ENCODE data around the gene A3GALT2.
"Not testable (repeated sequence)": the region's sequence is repeated elsewhere in the genome, so short reads cannot be mapped to it uniquely, and the experiment has no call there.

A3GALT2 gene

DNA sequence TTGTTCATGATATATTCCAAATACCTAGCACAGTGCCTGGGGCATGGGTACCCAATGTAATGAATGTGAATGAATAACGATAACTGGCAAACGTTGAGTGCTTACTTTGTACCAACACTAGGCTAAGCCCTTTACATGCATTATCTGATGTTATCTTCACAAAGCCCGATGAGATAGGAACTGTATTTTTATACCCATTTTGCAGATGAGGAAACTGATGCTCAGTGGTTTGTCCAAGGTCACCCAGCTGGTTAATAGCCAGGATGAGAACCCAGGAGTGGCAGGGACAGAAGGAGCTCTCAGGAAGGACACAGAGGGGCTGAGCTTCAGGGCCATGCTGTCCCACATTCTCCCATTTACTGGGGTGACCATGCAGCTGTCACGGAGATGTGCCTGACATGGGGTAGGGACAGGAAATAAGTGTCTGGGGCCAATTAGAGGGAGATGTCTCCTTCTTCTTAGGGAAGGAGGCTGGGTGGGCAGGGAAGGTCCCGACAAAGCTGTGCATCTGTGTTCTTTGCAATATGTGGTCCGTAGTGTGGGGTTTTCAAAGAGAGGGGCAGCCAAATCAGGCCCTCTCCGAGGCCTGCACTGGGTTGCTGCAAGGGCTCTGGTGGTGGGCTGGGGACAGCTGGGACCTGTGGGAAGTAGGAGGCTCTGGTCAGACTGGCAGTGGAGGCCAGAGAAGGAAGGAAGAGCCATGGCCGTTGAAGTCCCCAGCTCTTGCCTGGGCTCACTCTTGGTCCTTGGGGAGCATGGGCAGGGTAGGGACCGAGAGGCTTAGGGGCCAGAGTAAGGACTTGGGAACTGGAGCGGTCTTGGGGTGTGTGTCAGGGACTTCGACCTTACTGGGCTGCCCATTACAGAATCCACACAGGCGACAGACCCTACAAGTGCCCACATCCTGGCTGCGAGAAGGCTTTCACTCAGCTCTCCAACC is 26.6 kb downstream of the A3GALT2 start:
- DNase-seq (ENCODE audit: low read depth in 3 of 3) = no peak

DNA sequence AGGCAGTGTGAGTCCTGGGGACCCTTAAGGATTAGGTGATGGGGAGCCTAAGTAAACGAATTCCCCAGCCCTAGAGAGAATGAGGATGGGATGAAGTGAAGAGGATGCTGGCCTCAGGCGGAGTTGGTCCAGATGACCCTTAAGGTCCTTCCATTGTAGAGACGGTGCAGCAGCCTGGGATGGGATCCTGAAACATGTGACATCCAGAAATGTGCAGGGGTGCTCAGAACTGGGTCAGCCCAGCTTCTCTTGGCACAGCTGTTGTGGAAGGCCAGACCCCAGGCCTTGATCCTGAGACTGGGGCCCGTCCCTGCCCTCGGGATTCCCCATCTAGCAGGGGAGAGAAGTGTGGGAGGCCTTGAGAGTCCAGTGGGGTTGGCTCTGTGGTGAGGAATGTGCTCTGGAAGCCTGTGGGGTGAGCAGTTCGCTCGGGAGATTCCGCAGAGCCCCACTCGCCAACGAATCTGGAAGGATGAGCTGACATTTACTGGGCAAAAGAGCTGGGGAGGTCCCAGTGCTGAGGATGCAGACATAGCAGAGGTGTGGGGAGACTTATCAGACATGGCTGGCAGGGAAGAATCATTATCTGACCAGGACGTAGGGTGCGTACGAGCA is 28.1 kb downstream of the A3GALT2 start:
- no peak for DNase-seq (ENCODE audit: low read depth in 3 of 3)

DNA sequence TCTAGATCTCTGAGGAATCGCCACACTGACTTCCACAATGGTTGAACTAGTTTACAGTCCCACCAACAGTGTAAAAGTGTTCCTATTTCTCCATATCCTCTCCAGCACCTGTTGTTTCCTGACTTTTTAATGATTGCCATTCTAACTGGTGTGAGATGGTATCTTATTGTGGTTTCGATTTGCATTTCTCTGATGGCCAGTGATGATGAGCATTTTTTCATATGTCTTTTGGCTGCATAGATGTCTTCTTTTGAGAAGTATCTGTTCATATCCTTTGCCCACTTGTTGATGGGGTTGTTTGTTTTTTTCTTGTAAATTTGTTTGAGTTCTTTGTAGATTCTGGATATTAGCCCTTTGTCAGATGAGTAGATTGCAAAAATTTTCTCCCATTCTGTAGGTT is 30.3 kb downstream of the A3GALT2 start:
- DNase-seq (ENCODE audit: low read depth in 3 of 3) = not testable (repeated sequence)

DNA sequence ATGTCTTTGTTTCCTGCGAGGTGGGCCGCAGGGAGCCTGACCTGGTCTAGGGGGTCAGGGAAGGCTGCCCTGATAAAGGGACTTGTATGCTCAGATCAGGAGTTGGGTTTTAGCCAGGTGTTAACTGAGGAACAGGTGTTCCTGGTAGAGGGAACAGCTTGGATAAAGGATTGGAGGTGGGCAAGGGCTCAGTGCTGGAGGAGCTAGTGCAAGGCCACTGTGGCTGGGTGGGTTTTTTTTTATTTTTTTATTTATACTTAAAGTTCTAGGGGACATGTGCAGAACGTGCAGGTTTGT is 31.1 kb downstream of the A3GALT2 start:
- no peak for DNase-seq (ENCODE audit: low read depth in 3 of 3)

- DNase-seq (ENCODE audit: low read depth in 3 of 3) = no peak
Observed at GRCh38 chr1:33288976-33289857, 31.7 kb downstream of the A3GALT2 start.

- no peak for DNase-seq (ENCODE audit: low read depth in 3 of 3)
Observed at GRCh38 chr1:33287317-33287716, 33.6 kb downstream of the A3GALT2 start.

GRCh38 chr1:33286451-33287185 is 34.3 kb downstream of the A3GALT2 start:
- no peak for DNase-seq (ENCODE audit: low read depth in 3 of 3)

GRCh38 chr1:33284049-33284448 is 36.8 kb downstream of the A3GALT2 start:
- no peak for DNase-seq (ENCODE audit: low read depth in 3 of 3)

DNA sequence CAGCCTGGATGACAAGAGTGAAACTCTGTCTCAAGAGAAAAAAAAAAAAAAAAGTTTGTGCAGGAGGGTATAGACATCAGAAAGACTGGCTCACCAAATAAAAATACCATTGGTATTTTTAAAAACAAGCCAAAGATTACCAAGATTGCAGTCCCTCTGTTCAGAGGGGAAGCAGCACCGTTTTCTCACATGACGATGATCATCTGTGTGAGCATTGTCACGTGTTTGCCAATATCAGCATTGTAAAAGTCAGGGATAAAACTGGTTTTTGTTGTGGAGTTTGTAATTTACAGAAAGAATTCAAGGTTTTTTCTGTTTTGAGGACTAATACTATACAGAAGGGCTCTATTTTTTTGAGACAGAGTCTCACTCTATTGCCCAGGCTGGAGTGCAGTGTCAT is 38.1 kb downstream of the A3GALT2 start:
- no peak for DNase-seq (ENCODE audit: low read depth in 3 of 3)

DNA sequence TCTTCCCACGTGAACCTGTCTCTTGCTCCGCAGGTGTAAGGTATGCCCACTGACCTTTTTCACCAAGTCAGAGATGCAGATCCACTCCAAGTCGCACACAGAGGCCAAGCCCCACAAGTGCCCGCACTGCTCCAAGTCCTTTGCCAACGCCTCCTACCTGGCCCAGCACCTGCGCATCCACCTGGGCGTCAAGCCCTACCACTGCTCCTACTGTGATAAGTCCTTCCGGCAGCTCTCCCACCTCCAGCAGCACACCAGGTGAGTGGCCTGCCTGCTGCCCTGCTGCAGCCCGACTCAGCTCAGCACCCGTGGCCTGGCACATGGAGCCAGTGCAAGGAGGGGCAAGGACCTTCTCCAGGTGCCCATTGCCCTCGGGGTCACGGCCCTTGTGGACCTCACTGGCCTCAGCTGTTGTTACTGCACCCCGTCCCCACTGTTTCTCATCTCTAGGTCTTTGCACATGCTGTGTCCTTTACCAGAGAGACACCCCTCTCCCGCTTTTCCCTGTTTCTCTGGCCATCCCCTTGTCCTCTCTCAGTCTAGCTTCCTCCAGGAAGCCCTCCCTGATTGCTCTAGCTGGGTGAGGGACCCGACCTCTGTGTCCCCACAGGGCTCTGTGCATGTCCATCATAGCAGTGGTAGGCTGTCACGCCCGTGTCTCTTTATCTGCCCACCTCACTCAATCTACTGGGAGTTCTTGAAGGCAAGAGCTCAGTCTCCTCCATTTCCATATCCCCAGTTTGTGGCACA is 39.2 kb downstream of the A3GALT2 start:
- no peak for DNase-seq (ENCODE audit: low read depth in 3 of 3)

GRCh38 chr1:33280091-33280661 is 40.7 kb downstream of the A3GALT2 start:
- no peak for DNase-seq (ENCODE audit: low read depth in 3 of 3)

DNA sequence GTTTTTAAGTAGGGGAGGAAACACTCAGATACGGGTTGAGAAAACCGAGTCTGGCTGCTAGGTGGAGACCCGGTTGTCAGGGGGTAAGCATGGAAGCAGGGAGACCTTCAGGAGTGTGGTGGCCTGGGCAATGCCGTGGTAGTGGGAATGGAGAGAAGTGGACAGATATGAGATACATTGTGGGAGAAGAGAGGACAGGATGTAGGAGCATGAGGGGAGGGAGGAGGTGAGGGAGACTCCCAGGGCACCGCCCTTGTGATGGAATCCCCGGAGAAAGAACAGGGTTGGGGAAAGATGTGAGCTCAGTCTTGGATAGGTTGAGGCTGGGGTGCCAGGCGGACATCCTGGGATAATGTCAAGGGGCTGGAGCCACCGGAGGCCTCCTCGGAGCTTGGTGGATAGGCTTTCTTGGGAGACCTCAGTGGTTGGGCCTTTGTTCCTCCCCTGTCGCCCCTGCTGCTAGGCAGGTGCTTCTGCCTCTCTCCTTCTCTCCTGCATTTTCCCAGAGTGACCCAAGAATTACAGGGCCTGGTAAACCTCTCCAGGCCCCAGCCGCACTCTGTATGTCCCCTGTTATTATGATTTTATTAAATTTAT is 43.3 kb downstream of the A3GALT2 start:
- DNase-seq (ENCODE audit: low read depth in 3 of 3) = no peak

- no peak for DNase-seq (ENCODE audit: low read depth in 3 of 3)
Observed at GRCh38 chr1:33276573-33277298, 44.2 kb downstream of the A3GALT2 start.

- DNase-seq (ENCODE audit: low read depth in 3 of 3) = no peak
Observed at GRCh38 chr1:33275706-33276572, 45.0 kb downstream of the A3GALT2 start.

DNA sequence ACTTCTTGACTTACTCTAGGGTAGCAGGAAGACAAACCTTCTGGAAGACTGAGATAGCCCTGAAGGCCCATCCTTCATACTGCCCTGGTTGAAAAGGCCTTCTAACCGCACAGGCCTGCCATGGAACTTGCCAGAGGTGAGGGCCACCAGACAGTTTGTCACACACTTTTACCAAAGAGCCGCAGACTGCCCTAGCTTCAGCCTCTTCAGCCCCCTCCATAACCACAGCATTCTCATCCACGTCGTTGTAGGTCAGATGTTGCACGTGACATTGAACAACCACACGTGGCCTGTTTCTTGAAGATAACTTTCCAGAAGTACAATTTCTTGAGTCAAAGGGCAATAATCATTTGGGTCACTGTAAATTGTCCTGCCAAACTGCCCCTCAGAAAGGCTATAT is 45.7 kb downstream of the A3GALT2 start:
- DNase-seq (ENCODE audit: low read depth in 3 of 3) = no peak

DNA sequence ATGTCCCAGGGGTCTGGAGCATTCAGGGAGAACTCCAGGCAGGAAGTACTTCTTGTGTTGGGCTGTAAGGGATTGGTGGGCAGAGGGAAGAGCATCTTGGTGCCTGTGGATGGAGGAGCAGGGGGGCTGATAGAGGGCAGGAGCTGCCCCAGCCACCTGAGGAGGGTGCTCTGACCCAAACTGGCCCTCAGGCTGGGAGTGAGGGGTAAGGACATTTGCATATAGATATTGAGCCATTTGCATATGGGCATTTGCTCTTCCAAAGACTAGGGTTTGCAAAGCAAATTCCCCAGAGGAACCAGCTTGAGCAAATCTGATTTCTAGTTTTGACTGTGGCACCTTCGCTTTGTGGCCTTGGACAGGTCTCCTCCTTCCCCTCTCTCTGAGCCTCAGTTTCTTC is 46.5 kb downstream of the A3GALT2 start:
- DNase-seq (ENCODE audit: low read depth in 3 of 3) = no peak

DNA sequence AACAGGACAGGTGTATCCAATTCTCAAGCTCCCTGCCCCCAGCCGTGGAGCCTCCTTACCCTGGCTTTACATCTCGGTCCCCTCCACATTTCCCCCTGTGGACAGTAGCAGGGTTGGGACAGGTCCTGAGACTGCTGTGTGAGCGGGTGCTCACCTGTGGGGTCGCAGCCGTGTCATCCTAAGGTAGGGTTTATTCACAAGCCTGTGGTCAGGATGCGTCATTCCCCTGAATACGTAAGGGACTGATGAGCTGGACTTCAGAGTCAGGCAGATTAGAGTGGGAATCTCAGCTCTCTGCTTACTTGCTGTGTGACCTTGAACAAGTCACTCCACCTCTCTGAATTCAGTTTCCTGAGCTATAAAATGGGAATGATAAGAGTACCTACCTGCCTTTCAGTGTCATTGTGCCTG is 46.9 kb downstream of the A3GALT2 start:
- DNase-seq (ENCODE audit: low read depth in 3 of 3) = no peak

DNA sequence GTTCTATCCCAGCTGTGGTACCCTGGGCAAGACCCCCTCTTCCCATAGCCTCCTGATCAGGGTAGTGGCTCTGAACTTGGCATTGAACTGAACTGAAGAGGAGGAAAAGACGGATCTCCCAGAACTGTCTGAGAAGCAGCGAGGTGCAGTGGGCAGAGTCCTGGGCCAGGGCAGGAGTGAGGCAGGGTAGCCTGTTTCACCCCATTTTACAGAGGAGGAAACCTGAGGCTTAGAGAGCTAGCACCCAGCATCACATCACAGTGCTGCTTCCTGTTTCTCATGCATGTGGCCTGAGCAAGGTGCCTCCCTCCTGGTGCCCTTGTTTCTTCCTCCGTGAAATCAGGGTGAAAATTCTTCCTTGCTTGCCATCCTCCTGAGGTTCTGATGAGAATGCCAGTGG is 47.5 kb downstream of the A3GALT2 start:
- no peak for DNase-seq (ENCODE audit: low read depth in 3 of 3)

- no peak for DNase-seq (ENCODE audit: low read depth in 3 of 3)
Observed at GRCh38 chr1:33272930-33273329, 48.0 kb downstream of the A3GALT2 start.
